Bronchial epithelial cell (primary cell): Measurements from ENCODE around the gene FOXN3. TPM values are rescaled to one million over a fixed set of nuclear protein-coding genes. Genes with fewer than 3 reads are reported as not detected.

Experiments
- DNase-seq: peaks from one replicate; pipeline ENCODE4 v3.0.0-alpha.2; 2010; ENCODE audit warnings: low read depth
- FAIRE-seq: peaks from 2 replicates; lab custom pipeline; 2011; peaks lifted over from hg19 to GRCh38; lab: Jason Lieb, UNC
- H3K27me3 ChIP-seq: 2 replicates; pipeline ENCODE4 v1.5.1; 2011; ENCODE audit warnings: low read length; ENCODE audit not compliant: control insufficient read depth, insufficient read depth
- H3K36me3 ChIP-seq: 2 replicates; pipeline ENCODE4 v1.5.1; 2011; ENCODE audit warnings: low read length; ENCODE audit not compliant: control insufficient read depth, insufficient read depth
- H3K4me3 ChIP-seq: 2 replicates; pipeline ENCODE4 v1.5.1; 2011; ENCODE audit warnings: mild to moderate bottlenecking, low read depth, low read length, control low read depth
- total RNA-seq: library from RNA; depleted of rRNA; stranded (reverse); fragments of >200 nt; gene quantifications from 2 replicates; pipeline ENCODE4 v1.2.1, GENCODE V29; 2014
- TF ChIP-seq, protein P1 (sequence below): IDR thresholded peaks from 2 replicates; pipeline ENCODE4 v1.5.1; 2011; ENCODE audit warnings: mild to moderate bottlenecking, moderate library complexity, low read length, control low read depth, inconsistent platforms; ENCODE audit not compliant: insufficient read depth, severe bottlenecking

Gene FOXN3
- total RNA-seq, 1 donor from 2014 or later: 5.8 TPM

DNA sequence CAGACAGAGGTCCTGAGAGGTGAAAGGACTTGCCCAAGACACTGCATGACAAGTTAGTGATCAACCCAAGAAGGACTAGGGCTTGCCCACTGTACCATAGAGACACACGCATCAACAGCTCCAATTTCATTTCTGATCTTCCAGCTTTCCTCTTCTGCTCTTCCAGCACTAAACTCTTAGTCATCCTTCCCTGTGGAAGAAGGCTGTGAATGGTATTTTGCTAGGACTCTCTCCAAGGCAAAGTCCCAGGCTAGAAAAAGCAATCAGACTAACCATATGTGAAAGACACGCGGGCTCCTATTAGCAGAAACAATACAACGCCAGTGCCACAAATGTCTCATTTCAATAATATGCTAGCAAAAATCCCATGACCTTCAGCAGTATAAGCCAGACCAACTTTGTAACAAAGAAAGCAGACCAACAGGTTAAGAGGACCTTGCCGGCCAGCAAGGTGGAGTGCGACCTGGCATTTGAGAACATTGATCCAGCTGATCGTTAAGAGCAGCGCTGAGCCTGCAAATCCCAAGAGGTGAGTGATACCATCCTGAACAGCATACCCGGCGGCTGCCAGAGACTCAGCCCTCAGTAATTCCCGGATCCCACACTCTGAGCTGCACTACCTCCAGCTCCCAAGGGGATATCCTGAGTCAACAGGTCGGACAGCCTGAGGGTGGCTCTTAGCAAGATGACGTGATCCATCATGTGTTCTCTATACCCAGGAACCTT, 132.5 kb downstream of the FOXN3 start:
- Histone ChIP-seq H3K4me3 (no peak overlapping the region), H3K36me3 (peaks cover 3% of the 10 kb centered on the region), H3K27me3 (no peaks in the 10 kb centered on the region)
- FAIRE-seq: no peak
- TF ChIP-seq, protein P1, sequence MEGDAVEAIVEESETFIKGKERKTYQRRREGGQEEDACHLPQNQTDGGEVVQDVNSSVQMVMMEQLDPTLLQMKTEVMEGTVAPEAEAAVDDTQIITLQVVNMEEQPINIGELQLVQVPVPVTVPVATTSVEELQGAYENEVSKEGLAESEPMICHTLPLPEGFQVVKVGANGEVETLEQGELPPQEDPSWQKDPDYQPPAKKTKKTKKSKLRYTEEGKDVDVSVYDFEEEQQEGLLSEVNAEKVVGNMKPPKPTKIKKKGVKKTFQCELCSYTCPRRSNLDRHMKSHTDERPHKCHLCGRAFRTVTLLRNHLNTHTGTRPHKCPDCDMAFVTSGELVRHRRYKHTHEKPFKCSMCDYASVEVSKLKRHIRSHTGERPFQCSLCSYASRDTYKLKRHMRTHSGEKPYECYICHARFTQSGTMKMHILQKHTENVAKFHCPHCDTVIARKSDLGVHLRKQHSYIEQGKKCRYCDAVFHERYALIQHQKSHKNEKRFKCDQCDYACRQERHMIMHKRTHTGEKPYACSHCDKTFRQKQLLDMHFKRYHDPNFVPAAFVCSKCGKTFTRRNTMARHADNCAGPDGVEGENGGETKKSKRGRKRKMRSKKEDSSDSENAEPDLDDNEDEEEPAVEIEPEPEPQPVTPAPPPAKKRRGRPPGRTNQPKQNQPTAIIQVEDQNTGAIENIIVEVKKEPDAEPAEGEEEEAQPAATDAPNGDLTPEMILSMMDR: no peak
- no peak for DNase-seq

DNA sequence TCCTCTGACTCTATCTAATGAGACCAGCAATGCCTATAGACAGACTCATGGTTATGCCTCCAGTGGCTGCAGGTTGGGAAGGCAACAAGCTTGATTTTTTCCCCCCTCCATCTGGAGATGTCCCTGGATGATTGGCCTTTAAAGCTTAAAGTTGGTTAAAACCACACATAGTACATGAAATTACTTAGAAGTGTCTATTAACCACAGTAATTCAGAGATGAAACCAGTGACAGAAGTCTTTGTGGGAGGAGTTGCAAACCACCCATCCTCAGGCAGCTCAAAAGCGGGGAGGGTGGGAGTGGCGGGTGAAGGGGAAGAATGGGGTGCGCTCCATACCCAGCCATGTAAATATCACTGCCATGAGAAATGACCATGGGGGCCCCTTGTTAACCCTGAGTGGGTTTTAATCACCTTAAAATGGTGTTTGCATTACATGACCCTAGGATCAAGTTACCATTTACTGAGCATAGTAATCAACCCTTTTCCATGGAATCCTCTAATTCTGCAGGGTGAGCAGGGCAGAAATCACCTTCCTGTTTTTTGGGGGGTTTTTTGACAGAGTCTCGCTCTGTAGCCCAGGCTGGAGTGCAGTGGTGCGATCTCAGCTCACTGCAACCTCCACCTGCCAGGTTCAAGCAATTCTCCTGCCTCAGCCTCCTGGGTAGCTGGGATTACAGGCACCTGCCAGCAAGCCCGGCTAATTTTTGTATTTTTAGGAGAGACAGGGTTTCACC, 133.5 kb downstream of the FOXN3 start:
- TF ChIP-seq, protein P1: no peak
- DNase-seq (no peak), FAIRE-seq (no peak)
- Histone ChIP-seq H3K36me3 (peaks cover 3% of the 10 kb centered on the region), H3K4me3 (no peak overlapping the region), H3K27me3 (no peaks in the 10 kb centered on the region)

DNA sequence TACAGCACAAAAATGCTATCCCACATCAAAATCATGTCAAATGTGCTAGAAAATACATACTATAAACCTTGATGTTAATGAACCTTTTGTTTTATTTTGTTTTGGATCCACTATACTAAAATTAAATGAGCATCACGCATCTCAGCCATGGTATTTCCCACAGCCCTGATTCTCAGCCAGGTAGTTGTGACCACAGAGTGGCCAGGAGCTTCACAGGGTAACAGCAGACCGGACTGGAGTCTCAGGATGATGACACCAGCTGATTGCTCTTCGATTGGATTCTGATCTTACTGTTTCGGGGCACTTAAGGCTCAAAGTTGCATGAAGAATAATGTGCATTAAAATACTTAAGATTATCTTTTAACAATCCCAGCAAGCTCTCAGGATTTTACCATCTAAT, 134.8 kb downstream of the FOXN3 start:
- no peaks in the 10 kb centered on the region for H3K27me3 ChIP-seq

DNA sequence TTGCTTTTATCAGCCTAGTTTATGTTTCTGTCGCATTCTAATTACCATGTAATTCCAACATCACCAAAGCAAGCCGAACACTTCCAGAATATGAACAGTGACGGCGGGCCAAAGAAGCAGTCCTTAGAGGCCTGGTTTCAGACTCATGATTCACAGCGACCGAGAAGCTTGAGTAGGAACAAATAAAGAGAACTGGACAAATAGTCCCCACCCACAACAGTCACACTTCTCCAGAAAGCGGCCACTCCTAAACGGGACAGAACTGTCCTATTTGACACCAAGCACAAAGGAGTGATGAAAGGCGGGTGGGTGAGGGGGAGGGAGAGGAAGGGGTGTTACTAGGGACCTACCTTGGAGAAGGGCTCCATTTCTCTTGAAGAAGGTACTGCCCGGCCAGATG, 136.4 kb downstream of the FOXN3 start:
- FAIRE-seq (no peak), DNase-seq (no peak)
- TF ChIP-seq, protein P1: no peak
- peaks cover 3% of the 10 kb centered on the region for H3K36me3 ChIP-seq
- H3K27me3 ChIP-seq: no peaks in the 10 kb centered on the region
- H3K4me3 ChIP-seq: no peak overlapping the region

More for the DNA sequence above, 134.8 kb downstream of the FOXN3 start:
- DNase-seq (no peak), FAIRE-seq (no peak)
- Histone ChIP-seq H3K4me3 (no peak overlapping the region), H3K36me3 (peaks cover 3% of the 10 kb centered on the region)
- TF ChIP-seq, protein P1: no peak

DNA sequence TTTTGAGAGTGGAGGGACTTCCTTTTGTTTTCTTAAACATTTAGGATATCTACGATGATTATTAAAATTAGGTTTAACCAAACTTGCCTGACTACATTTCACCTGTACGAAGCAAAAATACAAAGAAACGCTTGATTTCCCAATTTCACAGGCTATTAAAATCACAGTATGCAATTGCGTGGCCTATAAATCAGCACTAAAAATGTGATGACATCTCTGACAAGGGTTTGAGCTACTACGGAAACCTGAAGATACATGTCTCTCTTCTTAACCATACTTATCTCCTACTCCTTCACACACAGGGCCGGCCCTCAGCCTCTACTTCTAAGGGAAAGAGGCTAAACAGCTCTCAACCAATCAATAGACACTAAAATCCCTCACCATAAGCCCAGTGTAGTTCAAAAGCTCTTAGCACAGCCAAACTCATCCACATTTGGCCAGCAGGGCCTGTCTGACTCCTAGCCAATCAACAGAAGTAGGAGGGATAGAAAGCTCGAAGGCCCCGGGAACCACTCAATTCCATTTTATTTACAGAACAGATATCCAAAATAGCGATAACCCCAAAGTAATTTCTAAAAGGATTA, 137.3 kb downstream of the FOXN3 start:
- DNase-seq: no peak
- Histone ChIP-seq H3K4me3 (no peak overlapping the region), H3K36me3 (peaks cover 3% of the 10 kb centered on the region), H3K27me3 (no peaks in the 10 kb centered on the region)
- TF ChIP-seq, protein P1: no peak
- FAIRE-seq: no peak
